ENCODE data around the gene APEH. TPM values are rescaled to one million over a fixed set of nuclear protein-coding genes. Genes with fewer than 3 reads are reported as not detected.

Gene APEH
- total RNA-seq, 4 donors from 2014 or later: 35.3 to 78.7 (median 61.4) TPM

GRCh38 chr3:49732597-49732996, 58.4 kb downstream of the APEH start:
- no peak overlapping the region for H3K4me3 ChIP-seq
- intact Hi-C loops (cut with DNase I; ENCODE audit: low total_unique reads): no loop called here
- H3K9me3 ChIP-seq: no peaks in the 10 kb centered on the region
- no peak for DNase-seq
- TF ChIP-seq CTCF (IDR thresholded peaks at IDR 0.05) (no peak), POLR2A (IDR thresholded peaks at IDR 0.05) (no peak)
- H3K4me1 ChIP-seq: no peaks in the 10 kb centered on the region
- H3K27me3 ChIP-seq: no peaks in the 10 kb centered on the region
- no peak overlapping the region for H3K27ac ChIP-seq
- no peaks in the 10 kb centered on the region for H3K36me3 ChIP-seq

- H3K27me3 ChIP-seq: no peaks in the 10 kb centered on the region
- H3K4me3 ChIP-seq: no peak overlapping the region
- intact Hi-C loops (cut with DNase I; ENCODE audit: low total_unique reads): no loop called here
- H3K36me3 ChIP-seq: no peaks in the 10 kb centered on the region
- TF ChIP-seq CTCF (IDR thresholded peaks at IDR 0.05) (no peak), POLR2A (IDR thresholded peaks at IDR 0.05) (no peak)
- H3K9me3 ChIP-seq: no peaks in the 10 kb centered on the region
- no peaks in the 10 kb centered on the region for H3K4me1 ChIP-seq
- no peak for DNase-seq
- no peak overlapping the region for H3K27ac ChIP-seq
These were observed 59.4 kb downstream of the APEH start for GRCh38 chr3:49733551-49733950.

Small RNAs within 50 kb of the gene (small RNA-seq; reads per million reads assigned to genes)
- not detected for gene AMIGO3

Other genes starting within 250 kb of the APEH start
- 10 to 100 TPM in 1 of 4 donors, 1 to 10 TPM in 3; 4.4 to 23.4 (median 6.8) TPM for gene NICN1, start 245.0 kb upstream of the APEH start, total RNA-seq
- 10 to 100 TPM; 34.3 to 76.4 (median 48.1) TPM for gene DAG1, start 204.1 kb upstream of the APEH start, total RNA-seq
- under 1 TPM; 0.29 to 0.95 (median 0.60) TPM for gene BSN, start 119.9 kb upstream of the APEH start, total RNA-seq
- gene MST1, start 15.1 kb downstream of the APEH start, total RNA-seq: 10 to 100 TPM in 2 of 4 donors, 1 to 10 TPM in 1, not detected in 1; 5.1 to 11.5 (median 10.4) TPM
- gene RNF123, start 15.2 kb downstream of the APEH start, total RNA-seq: 10 to 100 TPM; 10.9 to 47.3 (median 25.3) TPM
- gene AMIGO3, start 45.3 kb downstream of the APEH start, total RNA-seq: not detected
- gene GMPPB, start 49.6 kb downstream of the APEH start, total RNA-seq: 10 to 100 TPM in 3 of 4 donors, 1 to 10 TPM in 1; 7.7 to 44.8 (median 27.1) TPM
- 10 to 100 TPM; 41.8 to 58.4 (median 50.9) TPM for gene IP6K1, start 112.2 kb downstream of the APEH start, total RNA-seq
- gene CDHR4, start 125.5 kb downstream of the APEH start, total RNA-seq: 1 to 10 TPM in 1 of 4 donors, under 1 TPM in 1, not detected in 2; 0.41 to 1.6 TPM
- 10 to 100 TPM in 1 of 4 donors, 1 to 10 TPM in 3; 3.1 to 16.7 (median 6.6) TPM for gene INKA1, start 128.9 kb downstream of the APEH start, total RNA-seq
- 100 to 1,000 TPM in 1 of 4 donors, 10 to 100 TPM in 3; 21.3 to 114 (median 63.0) TPM for gene UBA7, start 139.6 kb downstream of the APEH start, total RNA-seq
- gene TRAIP, start 182.2 kb downstream of the APEH start, total RNA-seq: 10 to 100 TPM in 1 of 4 donors, 1 to 10 TPM in 3; 1.5 to 17.4 (median 4.0) TPM
- under 1 TPM in 1 of 4 donors, not detected in 3; 0.28 TPM for gene CAMKV, start 195.6 kb downstream of the APEH start, total RNA-seq
- gene MST1R, start 229.5 kb downstream of the APEH start, total RNA-seq: 1 to 10 TPM in 2 of 4 donors, under 1 TPM in 2; under 0.01 to 4.9 (median 1.5) TPM